Measurements from ENCODE around the gene SLC2A6. TPM values are rescaled to one million over a fixed set of nuclear protein-coding genes. Genes with fewer than 3 reads are reported as not detected.

The SLC2A6 gene
- total RNA-seq, 4 donors from 2014 or later: 0.95 to 10.7 (median 2.2) TPM

DNA sequence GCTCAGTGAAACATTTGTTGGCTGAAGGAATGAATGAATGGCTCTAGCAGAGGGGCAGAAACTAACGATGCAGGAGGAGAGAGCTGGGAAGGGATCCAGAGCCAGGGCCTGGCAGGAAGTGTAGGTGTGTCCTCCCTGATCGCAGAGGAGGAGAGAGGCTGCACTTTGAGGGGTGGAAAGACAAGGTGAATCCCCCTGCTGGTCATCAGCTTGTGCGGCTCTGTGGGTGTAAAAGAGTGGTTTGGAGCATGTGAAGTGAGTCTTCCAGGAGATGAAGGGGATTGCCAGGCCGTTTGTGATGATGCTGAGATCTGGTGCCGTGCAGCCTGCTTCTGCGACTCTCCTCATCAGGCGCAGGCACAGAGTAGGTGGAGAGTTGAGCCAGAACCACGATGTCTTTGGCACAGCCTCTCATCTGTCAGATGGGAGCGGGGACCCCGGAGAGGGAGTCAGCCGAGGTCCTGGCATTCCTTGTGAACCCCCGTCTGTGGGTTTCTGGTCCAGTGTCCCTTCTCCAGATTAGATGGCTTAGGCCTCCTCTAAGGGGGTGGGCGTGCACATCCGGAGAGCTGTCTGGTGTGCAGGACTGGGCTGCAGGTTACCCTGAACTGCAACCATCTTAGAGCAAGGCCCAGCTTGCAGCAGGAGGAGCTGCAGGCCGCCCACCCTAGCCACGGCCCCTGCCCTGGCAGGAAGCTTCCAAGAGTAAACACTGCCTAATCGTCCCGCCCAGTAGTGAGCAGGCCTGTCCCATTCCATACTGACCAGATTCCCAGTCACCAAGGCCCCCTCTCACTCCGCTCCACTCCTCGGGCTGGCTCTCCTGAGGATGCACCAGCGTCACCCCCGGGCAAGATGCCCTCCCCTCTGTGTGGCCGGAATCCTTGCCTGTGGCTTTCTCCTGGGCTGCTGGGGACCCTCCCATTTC, 57.0 kb downstream of the SLC2A6 start, which contains the start of gene ADAMTS13:
Gene ADAMTS13 (plus strand): TSS at position 753 of the 928 bp plus-strand sequence. CDS start 77 bp downstream, at position 830.
- no peak within 1 kb of the TSS for H3K4me3 ChIP-seq
- H3K27ac ChIP-seq: no peak within 1 kb of the TSS
- no peaks in the 10 kb centered on the region for H3K27me3 ChIP-seq
- H3K36me3 ChIP-seq: no peaks in the 10 kb centered on the region
- DNase-seq: no peak
- H3K4me1 ChIP-seq: peaks cover 3 to 14% (median 4%) of the 10 kb centered on the region in 4 donors
- no peak for TF ChIP-seq POLR2A (IDR thresholded peaks at IDR 0.05)
- TF ChIP-seq, protein P1, sequence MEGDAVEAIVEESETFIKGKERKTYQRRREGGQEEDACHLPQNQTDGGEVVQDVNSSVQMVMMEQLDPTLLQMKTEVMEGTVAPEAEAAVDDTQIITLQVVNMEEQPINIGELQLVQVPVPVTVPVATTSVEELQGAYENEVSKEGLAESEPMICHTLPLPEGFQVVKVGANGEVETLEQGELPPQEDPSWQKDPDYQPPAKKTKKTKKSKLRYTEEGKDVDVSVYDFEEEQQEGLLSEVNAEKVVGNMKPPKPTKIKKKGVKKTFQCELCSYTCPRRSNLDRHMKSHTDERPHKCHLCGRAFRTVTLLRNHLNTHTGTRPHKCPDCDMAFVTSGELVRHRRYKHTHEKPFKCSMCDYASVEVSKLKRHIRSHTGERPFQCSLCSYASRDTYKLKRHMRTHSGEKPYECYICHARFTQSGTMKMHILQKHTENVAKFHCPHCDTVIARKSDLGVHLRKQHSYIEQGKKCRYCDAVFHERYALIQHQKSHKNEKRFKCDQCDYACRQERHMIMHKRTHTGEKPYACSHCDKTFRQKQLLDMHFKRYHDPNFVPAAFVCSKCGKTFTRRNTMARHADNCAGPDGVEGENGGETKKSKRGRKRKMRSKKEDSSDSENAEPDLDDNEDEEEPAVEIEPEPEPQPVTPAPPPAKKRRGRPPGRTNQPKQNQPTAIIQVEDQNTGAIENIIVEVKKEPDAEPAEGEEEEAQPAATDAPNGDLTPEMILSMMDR (IDR thresholded peaks at IDR 0.05): no peak
- no peaks in the 10 kb centered on the region for H3K9me3 ChIP-seq

Other genes starting within 250 kb of the SLC2A6 start
- 100 to 1,000 TPM in 2 of 4 donors, 10 to 100 TPM in 2; 43.7 to 283 (median 148) TPM for gene ABO, start 203.9 kb downstream of the SLC2A6 start, total RNA-seq
- gene SURF6, start 142.9 kb downstream of the SLC2A6 start, total RNA-seq: 10 to 100 TPM; 16.1 to 41.2 (median 26.8) TPM
- 10 to 100 TPM; 23.5 to 42.1 (median 31.2) TPM for gene MED22, start 131.0 kb downstream of the SLC2A6 start, total RNA-seq
- 1,000 to 10,000 TPM in 1 of 4 donors, 100 to 1,000 TPM in 3; 708 to 1,565 (median 870) TPM for gene RPL7A, start 130.9 kb downstream of the SLC2A6 start, total RNA-seq
- 10 to 100 TPM; 41.2 to 75.1 (median 53.4) TPM for gene SURF1, start 122.6 kb downstream of the SLC2A6 start, total RNA-seq
- 10 to 100 TPM in 3 of 4 donors, 1 to 10 TPM in 1; 5.4 to 18.9 (median 15.3) TPM for gene SURF2, start 122.5 kb downstream of the SLC2A6 start, total RNA-seq
- gene SURF4, start 103.0 kb downstream of the SLC2A6 start, total RNA-seq: 100 to 1,000 TPM in 3 of 4 donors, 10 to 100 TPM in 1; 56.9 to 281 (median 225) TPM
- gene STKLD1, start 102.7 kb downstream of the SLC2A6 start, total RNA-seq: under 1 TPM in 1 of 4 donors, not detected in 3; 0.94 TPM
- 10 to 100 TPM; 15.6 to 37.1 (median 19.4) TPM for gene REXO4, start 61.1 kb downstream of the SLC2A6 start, total RNA-seq
- 10 to 100 TPM in 1 of 4 donors, 1 to 10 TPM in 3; 4.4 to 13.2 (median 5.7) TPM for gene ADAMTS13, start 56.7 kb downstream of the SLC2A6 start, total RNA-seq
- gene CACFD1, start 19.1 kb downstream of the SLC2A6 start, total RNA-seq: 10 to 100 TPM; 13.2 to 68.5 (median 54.4) TPM
- not detected for gene MYMK, start 45.9 kb upstream of the SLC2A6 start, total RNA-seq
- 10 to 100 TPM in 1 of 4 donors, 1 to 10 TPM in 2, under 1 TPM in 1; 0.40 to 14.0 (median 1.8) TPM for gene ADAMTSL2, start 55.6 kb upstream of the SLC2A6 start, total RNA-seq
- gene FAM163B, start 130.3 kb upstream of the SLC2A6 start, total RNA-seq: not detected
- gene DBH, start 157.3 kb upstream of the SLC2A6 start, total RNA-seq: not detected